HG03095 (cell line): ENCODE results near the gene DLL3.

Experiments
- ATAC-seq: cut with Tn5 transposase; IDR thresholded peaks from one replicate; pipeline ENCODE4 v1.9.1; 2021; ENCODE audit warnings: moderate library complexity; ENCODE audit not compliant: unreplicated experiment

The DLL3 gene

GRCh38 chr19:39515551-39516191 lies 16.9 kb downstream of the DLL3 start:
- ATAC-seq, result no peak

- ATAC-seq, result no peak
These were observed 17.5 kb downstream of the DLL3 start for GRCh38 chr19:39516270-39516669.

GRCh38 chr19:39517432-39517831 lies 18.7 kb downstream of the DLL3 start:
- ATAC-seq, result no peak

DNA sequence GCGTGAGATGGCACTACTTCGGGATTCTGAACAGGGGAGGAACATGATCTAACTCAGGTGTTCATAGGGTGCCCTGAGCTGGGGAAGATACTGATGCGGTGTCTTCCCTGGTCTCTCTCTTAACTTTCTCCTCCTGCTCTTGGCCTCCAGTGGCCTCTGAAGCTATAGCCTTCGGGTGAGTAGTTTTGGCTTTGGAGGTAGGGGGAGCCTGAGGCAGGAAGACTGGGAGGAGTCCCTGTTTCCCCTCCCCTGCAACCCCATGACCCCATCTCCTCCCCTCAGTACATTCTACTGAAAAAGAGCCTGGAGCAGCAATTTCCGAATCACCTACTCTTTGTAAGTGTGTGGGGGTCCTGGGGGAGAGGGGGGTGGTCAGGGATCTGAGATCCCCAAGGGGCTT lies 19.7 kb downstream of the DLL3 start:
- no peak for ATAC-seq

DNA sequence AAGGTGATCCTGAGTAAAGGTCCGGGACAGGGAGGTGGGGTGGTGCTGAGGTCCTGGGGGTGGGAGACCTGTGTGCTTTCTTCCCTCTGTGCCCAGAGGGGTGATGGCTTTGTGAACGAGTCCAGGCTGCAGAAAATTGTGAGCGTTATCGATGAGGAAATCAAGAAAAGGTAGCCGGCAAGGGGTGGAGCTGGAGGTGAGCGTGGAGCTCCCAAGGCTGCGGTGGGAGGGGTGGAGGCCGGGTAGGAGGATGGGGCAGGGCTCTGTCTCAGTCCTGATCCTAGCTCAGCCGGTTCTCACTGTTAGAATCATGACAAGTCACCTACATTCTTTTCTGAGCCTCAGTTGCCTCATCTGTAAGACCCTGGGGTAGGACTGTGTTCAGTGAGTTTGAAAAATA lies 20.2 kb downstream of the DLL3 start:
- no peak for ATAC-seq

GRCh38 chr19:39520541-39521484 lies 22.1 kb downstream of the DLL3 start:
- ATAC-seq, result no peak

DNA sequence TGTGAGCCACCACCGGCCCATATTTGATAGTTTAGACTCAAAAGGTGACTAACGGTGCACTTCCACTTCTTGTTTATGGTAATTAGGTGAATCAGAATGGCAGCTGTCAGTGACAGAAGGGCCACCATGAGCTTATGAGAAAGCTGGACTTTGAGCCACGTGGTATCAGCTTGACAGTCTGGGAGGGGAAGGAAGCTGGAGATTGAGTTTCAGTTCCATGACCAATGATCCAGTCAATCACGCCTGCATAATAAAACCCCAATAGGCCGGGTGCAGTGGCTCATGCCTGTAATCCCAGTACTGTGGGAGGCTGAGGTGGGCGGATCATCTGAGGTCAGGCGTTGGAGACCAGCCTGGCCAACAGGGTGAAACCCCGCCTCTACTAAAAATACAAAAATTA lies 25.7 kb downstream of the DLL3 start:
- ATAC-seq, result no peak

- ATAC-seq, result no peak
These were observed 26.5 kb downstream of the DLL3 start for GRCh38 chr19:39525205-39525604.

GRCh38 chr19:39531834-39532232 lies 33.1 kb downstream of the DLL3 start:
- ATAC-seq, result no peak

GRCh38 chr19:39532233-39533002 lies 33.7 kb downstream of the DLL3 start, which contains the start of gene EID2B:
TSS of gene EID2B (minus strand) at chr19:39532852. CDS start at chr19:39532802, 50 bp downstream.
- ATAC-seq, result peak; percentile 61

- ATAC-seq, result no peak
These were observed 34.3 kb downstream of the DLL3 start for GRCh38 chr19:39533003-39533512.

DNA sequence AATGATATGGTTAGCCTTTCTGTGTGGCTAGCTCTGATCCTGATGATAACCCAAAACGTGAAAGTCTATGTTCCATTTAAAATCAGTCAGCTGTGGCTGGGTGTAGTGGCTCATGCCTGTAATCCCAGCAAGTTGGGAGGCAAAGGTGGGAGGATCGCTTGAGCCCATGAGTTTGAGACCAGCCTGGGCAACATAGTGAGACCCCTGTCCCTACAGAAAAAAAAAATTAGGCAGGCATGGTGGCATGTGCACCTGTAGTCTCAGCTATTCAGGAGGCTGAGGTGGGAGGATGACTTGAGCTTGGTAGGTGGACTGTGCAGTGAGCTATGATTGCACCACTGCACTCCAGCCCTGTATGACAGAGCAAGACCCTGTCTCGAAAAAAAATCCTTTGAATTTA lies 35.0 kb downstream of the DLL3 start:
- no peak for ATAC-seq

DNA sequence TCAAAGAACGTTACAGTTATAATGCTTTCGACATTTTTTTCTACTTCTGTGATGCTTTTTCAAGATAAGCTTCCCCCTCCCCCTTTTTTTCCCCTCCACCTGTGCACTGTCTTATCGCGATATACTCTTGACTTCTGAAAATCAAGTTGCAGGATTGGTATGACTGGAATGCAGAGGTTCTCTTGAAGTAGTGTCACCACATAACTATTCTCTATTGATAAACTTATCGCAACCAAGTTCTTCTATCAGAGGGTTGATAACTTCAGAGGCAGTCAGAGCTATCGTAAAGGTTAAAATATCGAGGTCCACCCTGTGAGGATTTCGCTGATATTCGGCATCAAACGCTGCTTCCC lies 40.4 kb downstream of the DLL3 start:
- peak; percentile 8 for ATAC-seq

GRCh38 chr19:39539518-39540332 lies 41.0 kb downstream of the DLL3 start, which contains the start of gene EID2:
TSS of gene EID2 (minus strand) at chr19:39540161. CDS start at chr19:39540079, 82 bp downstream.
- ATAC-seq, result peak; percentile 76

GRCh38 chr19:39540333-39540673 lies 41.6 kb downstream of the DLL3 start:
- ATAC-seq, result no peak

GRCh38 chr19:39542206-39542605 lies 43.5 kb downstream of the DLL3 start:
- no peak for ATAC-seq

GRCh38 chr19:39543477-39543857 lies 44.7 kb downstream of the DLL3 start:
- ATAC-seq, result no peak

DNA sequence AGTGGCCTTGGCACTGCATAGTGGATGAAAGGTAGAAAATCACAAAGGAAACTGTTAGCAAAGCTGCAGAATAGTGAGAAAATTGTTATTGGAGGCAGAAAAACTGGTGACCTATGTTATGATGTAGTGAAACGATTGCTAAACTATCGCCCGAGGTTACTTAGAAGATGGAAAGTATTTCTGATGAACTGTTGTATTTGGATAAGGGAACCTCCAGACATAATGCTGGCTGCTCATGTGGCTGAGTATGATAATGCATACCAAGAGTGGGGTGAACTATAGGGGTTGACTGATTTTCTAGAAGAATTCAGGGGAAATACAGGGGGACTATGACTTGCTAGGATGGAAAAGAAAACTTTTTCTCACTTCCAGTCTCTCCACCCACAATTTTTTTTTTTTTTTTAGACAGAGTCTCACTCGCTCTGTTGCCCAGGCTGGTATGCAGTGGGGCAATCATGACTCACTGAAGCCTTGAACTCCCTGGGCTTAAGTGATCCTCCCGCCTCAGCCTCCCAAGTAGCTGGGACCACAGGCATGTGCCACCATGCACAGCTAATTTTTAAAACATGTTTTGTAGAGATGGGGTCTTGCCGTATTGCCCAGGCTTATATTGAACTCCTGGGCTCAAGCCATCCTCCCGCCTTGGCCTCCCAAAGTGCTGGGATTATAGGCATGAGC lies 45.6 kb downstream of the DLL3 start:
- ATAC-seq, result no peak

- ATAC-seq, result no peak
These were observed 46.2 kb downstream of the DLL3 start for GRCh38 chr19:39544911-39545310.

GRCh38 chr19:39546599-39546998 lies 47.9 kb downstream of the DLL3 start:
- ATAC-seq, result no peak
